Left hindlimb (tissue), 1 donor: Measurements from ENCODE around the gene TPSG1.

Experiments
- DNase-seq: peaks from one replicate; pipeline ENCODE4 v3.0.0-alpha.2; 2018

Gene TPSG1

DNA sequence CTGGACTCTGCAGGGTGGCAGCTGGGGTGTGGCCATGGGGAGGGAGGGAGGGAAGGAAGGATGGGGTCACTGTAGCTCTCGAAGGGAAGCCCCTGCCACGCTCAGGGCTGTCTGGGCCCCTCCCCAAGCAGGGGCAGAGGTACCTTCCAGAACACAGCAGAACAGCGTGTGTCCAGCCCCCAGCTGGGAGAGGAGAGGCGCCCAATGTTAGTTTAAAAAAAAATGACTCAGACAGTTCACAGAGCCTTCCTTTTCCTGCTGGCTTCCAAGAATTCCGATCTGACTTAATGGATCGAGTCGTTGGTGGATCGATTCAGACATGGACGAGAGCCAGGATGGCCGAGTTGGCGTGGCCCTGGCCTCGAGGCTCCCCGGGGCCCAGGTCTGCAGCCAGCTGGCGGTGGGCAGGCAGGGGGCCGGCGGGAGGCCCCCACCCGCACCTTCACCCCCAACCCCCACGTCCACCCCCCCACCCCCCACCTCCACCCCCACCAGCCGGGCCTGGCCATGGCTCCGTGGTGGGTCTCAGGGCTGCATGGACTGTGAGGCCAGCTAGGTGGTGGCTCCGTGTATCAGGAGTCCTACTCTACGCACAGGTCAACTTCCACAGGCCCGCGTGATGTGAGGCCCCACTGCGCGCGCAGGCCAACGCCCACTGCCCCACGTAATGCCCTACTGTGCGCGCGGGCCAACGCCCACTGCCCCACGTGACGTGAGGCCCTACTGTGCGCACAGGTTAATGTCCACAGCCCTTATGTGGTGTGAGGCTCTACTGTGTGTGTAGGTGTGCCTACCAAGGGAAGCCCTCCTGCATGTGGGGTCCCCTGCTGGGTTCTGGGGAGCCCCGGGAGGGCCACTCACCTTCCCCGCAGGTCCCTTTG, 50.4 kb downstream of the TPSG1 start:
- no peak for DNase-seq

DNA sequence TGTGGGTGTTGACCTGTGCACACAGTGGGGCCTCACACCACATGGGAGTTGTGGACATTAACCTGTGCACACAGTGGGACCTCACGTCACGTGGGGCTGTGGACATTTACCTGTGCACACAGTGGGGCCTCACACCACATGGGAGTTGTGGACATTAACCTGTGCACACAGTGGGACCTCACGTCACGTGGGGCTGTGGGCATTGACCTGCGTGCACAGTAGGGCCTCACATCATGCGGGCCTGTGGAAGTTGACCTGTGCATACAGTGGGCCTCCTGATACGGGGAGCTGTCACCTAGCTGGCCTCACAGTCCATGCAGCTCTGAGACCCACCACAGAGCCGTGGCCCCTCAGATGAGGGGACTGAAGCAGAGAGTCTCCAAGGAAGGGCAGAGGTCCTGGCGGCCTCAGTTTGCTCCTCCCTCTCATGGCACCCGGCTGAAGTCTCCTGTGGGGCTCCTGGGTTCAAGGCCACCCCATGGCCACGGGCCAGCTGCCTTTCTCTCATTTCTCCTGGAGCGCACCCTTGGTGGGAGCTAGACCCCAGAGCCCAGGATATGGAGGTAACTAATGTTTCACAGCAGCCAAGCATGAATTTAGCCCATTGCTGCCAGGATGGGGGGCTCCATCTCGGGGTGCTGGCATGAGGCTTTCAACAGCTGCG, 51.1 kb downstream of the TPSG1 start:
- DNase-seq, result no peak

DNA sequence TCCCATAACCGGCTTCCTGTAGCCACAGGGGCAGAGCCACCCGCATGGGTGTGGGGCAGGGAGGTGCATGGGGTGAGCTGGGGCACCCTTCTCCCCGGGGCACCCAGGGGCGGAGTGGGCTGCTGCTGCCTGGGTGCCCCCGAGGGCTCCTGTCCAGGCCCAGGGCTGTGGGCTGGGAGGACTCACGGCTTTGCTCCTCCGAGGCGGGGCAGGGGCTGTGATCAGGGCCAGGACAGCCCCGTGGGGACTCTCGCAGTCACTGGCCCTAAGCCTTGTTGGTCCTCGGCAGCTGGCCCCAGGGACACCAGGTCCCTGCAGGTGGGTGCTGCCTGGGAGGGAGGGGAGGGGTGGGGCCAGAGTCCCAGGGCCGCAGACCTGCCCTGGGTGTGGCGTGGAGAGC, 52.4 kb downstream of the TPSG1 start:
- no peak for DNase-seq

- no peak for DNase-seq
Measured at GRCh38 chr16:1171854-1172428, 53.1 kb downstream of the TPSG1 start.
